ENCODE data around the gene MFAP5. TPM values are rescaled to one million over a fixed set of nuclear protein-coding genes. Genes with fewer than 3 reads are reported as not detected.
"Not testable (repeated sequence)": the region's sequence is repeated elsewhere in the genome, so short reads cannot be mapped to it uniquely, and the experiment has no call there.

Gene MFAP5
- total RNA-seq, 1 experiment from 2014 or later, result not detected

GRCh38 chr12:8638951-8639350, 23.7 kb downstream of the MFAP5 start:
- in situ Hi-C loops (cut with HindIII; ENCODE audit: low pct_unique_long_range_greater_than_20kb, low sequenced_read_pairs), result no loop called here
- no peak for DNase-seq (ENCODE audit: low read depth)

- in situ Hi-C loops (cut with HindIII; ENCODE audit: low pct_unique_long_range_greater_than_20kb, low sequenced_read_pairs), result no loop called here
- DNase-seq (ENCODE audit: low read depth), result no peak
These were observed 25.0 kb downstream of the MFAP5 start for GRCh38 chr12:8637666-8638065.

- in situ Hi-C loops (cut with HindIII; ENCODE audit: low pct_unique_long_range_greater_than_20kb, low sequenced_read_pairs), result no loop called here
- DNase-seq (ENCODE audit: low read depth), result no peak
These were observed 25.4 kb downstream of the MFAP5 start for GRCh38 chr12:8637244-8637643.

- in situ Hi-C loops (cut with HindIII; ENCODE audit: low pct_unique_long_range_greater_than_20kb, low sequenced_read_pairs), result no loop called here
- no peak for DNase-seq (ENCODE audit: low read depth)
These were observed 26.0 kb downstream of the MFAP5 start for GRCh38 chr12:8636581-8636980.

GRCh38 chr12:8636007-8636346, 26.6 kb downstream of the MFAP5 start:
- in situ Hi-C loops (cut with HindIII; ENCODE audit: low pct_unique_long_range_greater_than_20kb, low sequenced_read_pairs); DNase-seq (ENCODE audit: low read depth): not testable (repeated sequence)

- in situ Hi-C loops (cut with HindIII; ENCODE audit: low pct_unique_long_range_greater_than_20kb, low sequenced_read_pairs); DNase-seq (ENCODE audit: low read depth): not testable (repeated sequence)
These were observed 27.2 kb downstream of the MFAP5 start for GRCh38 chr12:8635342-8636006.

- no peak for DNase-seq (ENCODE audit: low read depth)
- in situ Hi-C loops (cut with HindIII; ENCODE audit: low pct_unique_long_range_greater_than_20kb, low sequenced_read_pairs), result no loop called here
These were observed 32.5 kb downstream of the MFAP5 start for GRCh38 chr12:8630131-8630530.

GRCh38 chr12:8629486-8630033, 33.1 kb downstream of the MFAP5 start:
- DNase-seq (ENCODE audit: low read depth), result peak; percentile 53
- in situ Hi-C loops (cut with HindIII; ENCODE audit: low pct_unique_long_range_greater_than_20kb, low sequenced_read_pairs), result no loop called here

GRCh38 chr12:8628731-8629130, 33.9 kb downstream of the MFAP5 start:
- no peak for DNase-seq (ENCODE audit: low read depth)
- in situ Hi-C loops (cut with HindIII; ENCODE audit: low pct_unique_long_range_greater_than_20kb, low sequenced_read_pairs), result no loop called here

GRCh38 chr12:8624750-8625149, 37.9 kb downstream of the MFAP5 start:
- DNase-seq (ENCODE audit: low read depth); in situ Hi-C loops (cut with HindIII; ENCODE audit: low pct_unique_long_range_greater_than_20kb, low sequenced_read_pairs): not testable (repeated sequence)

GRCh38 chr12:8622646-8623045, 40.0 kb downstream of the MFAP5 start:
- DNase-seq (ENCODE audit: low read depth), result no peak
- in situ Hi-C loops (cut with HindIII; ENCODE audit: low pct_unique_long_range_greater_than_20kb, low sequenced_read_pairs), result no loop called here

GRCh38 chr12:8615206-8615605, 47.4 kb downstream of the MFAP5 start:
- in situ Hi-C loops (cut with HindIII; ENCODE audit: low pct_unique_long_range_greater_than_20kb, low sequenced_read_pairs), result no loop called here
- DNase-seq (ENCODE audit: low read depth), result no peak

- in situ Hi-C loops (cut with HindIII; ENCODE audit: low pct_unique_long_range_greater_than_20kb, low sequenced_read_pairs); DNase-seq (ENCODE audit: low read depth): not testable (repeated sequence)
These were observed 48.7 kb downstream of the MFAP5 start for GRCh38 chr12:8613881-8614280.

GRCh38 chr12:8612629-8613028, 50.0 kb downstream of the MFAP5 start, which contains the start of gene AICDA:
TSS of gene AICDA (minus strand) at chr12:8612859. CDS start at chr12:8612767, 92 bp downstream.
- no peak for DNase-seq (ENCODE audit: low read depth)
- in situ Hi-C loops (cut with HindIII; ENCODE audit: low pct_unique_long_range_greater_than_20kb, low sequenced_read_pairs), result no loop called here

- in situ Hi-C loops (cut with HindIII; ENCODE audit: low pct_unique_long_range_greater_than_20kb, low sequenced_read_pairs), result no loop called here
- peak; percentile 49 for DNase-seq (ENCODE audit: low read depth)
These were observed 53.5 kb downstream of the MFAP5 start for GRCh38 chr12:8609061-8609570.

GRCh38 chr12:8606890-8607289, 55.7 kb downstream of the MFAP5 start:
- in situ Hi-C loops (cut with HindIII; ENCODE audit: low pct_unique_long_range_greater_than_20kb, low sequenced_read_pairs), result no loop called here

GRCh38 chr12:8605057-8605456, 57.6 kb downstream of the MFAP5 start:
- in situ Hi-C loops (cut with HindIII; ENCODE audit: low pct_unique_long_range_greater_than_20kb, low sequenced_read_pairs), result no loop called here
- DNase-seq (ENCODE audit: low read depth), result no peak

More at GRCh38 chr12:8606890-8607289, 55.7 kb downstream of the MFAP5 start:
- no peak for DNase-seq (ENCODE audit: low read depth)

GRCh38 chr12:8603856-8604255, 58.8 kb downstream of the MFAP5 start:
- DNase-seq (ENCODE audit: low read depth), result no peak
- in situ Hi-C loops (cut with HindIII; ENCODE audit: low pct_unique_long_range_greater_than_20kb, low sequenced_read_pairs), result no loop called here

- DNase-seq (ENCODE audit: low read depth), result no peak
- in situ Hi-C loops (cut with HindIII; ENCODE audit: low pct_unique_long_range_greater_than_20kb, low sequenced_read_pairs), result no loop called here
These were observed 59.3 kb downstream of the MFAP5 start for GRCh38 chr12:8603286-8603685.

GRCh38 chr12:8596561-8596960, 66.1 kb downstream of the MFAP5 start:
- in situ Hi-C loops (cut with HindIII; ENCODE audit: low pct_unique_long_range_greater_than_20kb, low sequenced_read_pairs), result no loop called here
- no peak for DNase-seq (ENCODE audit: low read depth)
